ENCODE measurements around the gene LYRM1. TPM values are rescaled to one million over a fixed set of nuclear protein-coding genes. Genes with fewer than 3 reads are reported as not detected.

LYRM1 gene
- total RNA-seq, 3 donors from 2014 or later: 16.4 to 25.2 (median 17.3) TPM

DNA sequence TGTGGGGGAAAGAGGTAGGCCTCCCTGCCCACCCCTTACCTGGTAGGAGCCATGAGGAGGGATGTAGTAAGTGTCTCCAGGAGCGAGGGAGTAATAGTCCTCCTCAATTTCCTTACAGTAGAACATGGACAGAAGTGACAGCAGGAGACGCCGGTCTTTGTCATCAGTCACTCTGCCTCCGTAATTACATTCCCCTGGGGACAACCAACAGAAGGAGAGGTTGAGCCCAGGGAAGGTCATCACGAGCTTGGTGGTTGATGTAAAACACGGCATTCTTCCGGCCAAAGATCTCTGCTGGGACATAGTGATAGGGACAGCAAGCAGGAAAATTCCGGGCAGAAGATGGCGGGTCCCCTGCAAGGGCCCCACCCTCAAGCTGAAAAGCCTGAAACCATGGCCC, 47.9 kb downstream of the LYRM1 start:
- H3K9me3 ChIP-seq: no peaks in the 10 kb centered on the region
- ATAC-seq: no peak

GRCh38 chr16:20949660-20950059, 49.1 kb downstream of the LYRM1 start:
- peak in 1 of 3 donors; percentile 26 for DNase-seq
- Histone ChIP-seq H3K4me1 (ENCODE audit: low read depth) (no peaks in the 10 kb centered on the region), H3K4me3 (no peak overlapping the region), H3K36me3 (ENCODE audit: low read depth) (no peaks in the 10 kb centered on the region), H3K9me3 (no peaks in the 10 kb centered on the region)
- TF ChIP-seq CTCF (IDR thresholded peaks at IDR 0.05): no peak
- intact Hi-C loops (cut with DNase I, micrococcal nuclease): no loop called here
- ATAC-seq: peak; percentile 81

More for the DNA sequence above, 47.9 kb downstream of the LYRM1 start:
- no peak overlapping the region for H3K4me3 ChIP-seq
- intact Hi-C loops (cut with DNase I, micrococcal nuclease): no loop called here
- TF ChIP-seq CTCF (IDR thresholded peaks at IDR 0.05): no peak
- no peaks in the 10 kb centered on the region for H3K4me1 ChIP-seq (ENCODE audit: low read depth)
- no peaks in the 10 kb centered on the region for H3K36me3 ChIP-seq (ENCODE audit: low read depth)
- no peak for DNase-seq

- ATAC-seq: no peak
- Histone ChIP-seq H3K36me3 (ENCODE audit: low read depth) (no peaks in the 10 kb centered on the region), H3K4me1 (ENCODE audit: low read depth) (no peaks in the 10 kb centered on the region), H3K4me3 (no peak overlapping the region), H3K9me3 (no peaks in the 10 kb centered on the region)
- DNase-seq: no peak
- intact Hi-C loops (cut with DNase I, micrococcal nuclease): no loop called here
- no peak for TF ChIP-seq CTCF (IDR thresholded peaks at IDR 0.05)
Measured at GRCh38 chr16:20950294-20950693, 49.7 kb downstream of the LYRM1 start.

- Histone ChIP-seq H3K4me3 (no peak overlapping the region), H3K4me1 (ENCODE audit: low read depth) (no peaks in the 10 kb centered on the region), H3K36me3 (ENCODE audit: low read depth) (no peaks in the 10 kb centered on the region), H3K9me3 (no peaks in the 10 kb centered on the region)
- DNase-seq: no peak
- no peak for TF ChIP-seq CTCF (IDR thresholded peaks at IDR 0.05)
- intact Hi-C loops (cut with DNase I, micrococcal nuclease): no loop called here
- peak; percentile 49 for ATAC-seq
Measured at GRCh38 chr16:20952139-20952920, 51.8 kb downstream of the LYRM1 start.

- Histone ChIP-seq H3K36me3 (ENCODE audit: low read depth) (no peaks in the 10 kb centered on the region), H3K4me1 (ENCODE audit: low read depth) (no peaks in the 10 kb centered on the region), H3K4me3 (no peak overlapping the region), H3K9me3 (no peaks in the 10 kb centered on the region)
- TF ChIP-seq CTCF (IDR thresholded peaks at IDR 0.05): no peak
- intact Hi-C loops (cut with DNase I, micrococcal nuclease): no loop called here
- ATAC-seq (no peak), DNase-seq (no peak)
Measured at GRCh38 chr16:20954574-20954973, 54.0 kb downstream of the LYRM1 start.
